ENCODE results near the gene PSMD11. TPM values are rescaled to one million over a fixed set of nuclear protein-coding genes. Genes with fewer than 3 reads are reported as not detected.

The PSMD11 gene
- total RNA-seq, 1 donor from 2014 or later = 74.2 TPM

DNA sequence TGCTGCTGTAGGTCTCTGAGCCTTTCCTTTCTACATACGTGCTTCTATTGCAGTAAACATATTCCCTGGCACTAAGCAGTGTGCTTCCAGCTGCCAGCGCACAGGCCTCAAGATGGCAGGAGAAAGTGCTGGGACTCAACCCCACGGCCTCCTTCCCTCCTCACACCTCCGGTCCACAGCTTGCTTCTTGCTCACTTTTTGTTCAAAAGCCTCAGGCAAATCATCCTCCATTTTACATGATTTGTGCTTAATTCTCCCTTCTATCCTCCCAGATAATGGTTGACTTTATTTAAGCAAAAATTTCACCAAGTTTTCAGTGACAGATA, 47.9 kb downstream of the PSMD11 start:
- Histone ChIP-seq H3K36me3 (ENCODE audit: control insufficient read depth, insufficient read depth, low read length) (peaks cover 12% of the 10 kb centered on the region), H3K4me3 (ENCODE audit: low read depth, low read length) (no peak overlapping the region), H3K27me3 (ENCODE audit: control insufficient read depth, insufficient read depth, low read length) (no peaks in the 10 kb centered on the region)
- DNase-seq (ENCODE audit: low read depth) = no peak
- TF ChIP-seq, protein P1, sequence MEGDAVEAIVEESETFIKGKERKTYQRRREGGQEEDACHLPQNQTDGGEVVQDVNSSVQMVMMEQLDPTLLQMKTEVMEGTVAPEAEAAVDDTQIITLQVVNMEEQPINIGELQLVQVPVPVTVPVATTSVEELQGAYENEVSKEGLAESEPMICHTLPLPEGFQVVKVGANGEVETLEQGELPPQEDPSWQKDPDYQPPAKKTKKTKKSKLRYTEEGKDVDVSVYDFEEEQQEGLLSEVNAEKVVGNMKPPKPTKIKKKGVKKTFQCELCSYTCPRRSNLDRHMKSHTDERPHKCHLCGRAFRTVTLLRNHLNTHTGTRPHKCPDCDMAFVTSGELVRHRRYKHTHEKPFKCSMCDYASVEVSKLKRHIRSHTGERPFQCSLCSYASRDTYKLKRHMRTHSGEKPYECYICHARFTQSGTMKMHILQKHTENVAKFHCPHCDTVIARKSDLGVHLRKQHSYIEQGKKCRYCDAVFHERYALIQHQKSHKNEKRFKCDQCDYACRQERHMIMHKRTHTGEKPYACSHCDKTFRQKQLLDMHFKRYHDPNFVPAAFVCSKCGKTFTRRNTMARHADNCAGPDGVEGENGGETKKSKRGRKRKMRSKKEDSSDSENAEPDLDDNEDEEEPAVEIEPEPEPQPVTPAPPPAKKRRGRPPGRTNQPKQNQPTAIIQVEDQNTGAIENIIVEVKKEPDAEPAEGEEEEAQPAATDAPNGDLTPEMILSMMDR (IDR thresholded peaks at IDR 0.05; ENCODE audit: insufficient read depth, low read length, severe bottlenecking) = no peak
- no peak for FAIRE-seq

DNA sequence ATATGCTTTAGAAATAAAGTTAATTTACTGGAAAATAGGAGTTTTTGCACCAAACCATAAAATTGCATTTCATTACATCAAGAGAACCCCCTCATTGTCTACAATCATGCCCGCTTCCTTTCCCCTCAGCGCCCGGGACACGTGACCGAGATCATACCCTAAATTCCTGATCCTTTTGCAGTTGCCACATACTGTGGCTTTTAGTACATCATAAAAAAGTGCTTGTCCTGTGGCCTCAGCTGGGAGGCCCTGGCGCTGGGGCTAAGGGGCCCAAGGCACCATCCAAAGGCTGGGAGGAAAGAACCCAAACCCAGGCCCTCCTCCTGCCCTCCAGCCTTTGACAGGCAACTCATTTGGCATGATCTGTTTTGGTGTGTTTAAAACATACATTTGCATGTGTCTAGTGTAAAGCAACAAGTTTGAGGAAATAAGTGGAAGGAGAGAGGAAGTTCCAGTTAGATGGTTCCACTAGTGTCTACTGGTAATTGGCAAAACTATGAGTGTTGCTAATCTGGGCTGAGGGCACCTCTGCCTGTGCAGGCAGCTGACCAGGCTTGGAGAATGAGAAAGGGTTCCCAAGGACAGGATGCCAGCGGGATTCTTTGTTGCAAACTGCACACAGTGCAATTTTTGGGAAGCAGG, 48.5 kb downstream of the PSMD11 start:
- Histone ChIP-seq H3K4me3 (ENCODE audit: low read depth, low read length) (no peak overlapping the region), H3K27me3 (ENCODE audit: control insufficient read depth, insufficient read depth, low read length) (no peaks in the 10 kb centered on the region), H3K36me3 (ENCODE audit: control insufficient read depth, insufficient read depth, low read length) (peaks cover 12% of the 10 kb centered on the region)
- DNase-seq (ENCODE audit: low read depth) (no peak), FAIRE-seq (no peak)
- TF ChIP-seq, protein P1 (IDR thresholded peaks at IDR 0.05; ENCODE audit: insufficient read depth, low read length, severe bottlenecking) = no peak

DNA sequence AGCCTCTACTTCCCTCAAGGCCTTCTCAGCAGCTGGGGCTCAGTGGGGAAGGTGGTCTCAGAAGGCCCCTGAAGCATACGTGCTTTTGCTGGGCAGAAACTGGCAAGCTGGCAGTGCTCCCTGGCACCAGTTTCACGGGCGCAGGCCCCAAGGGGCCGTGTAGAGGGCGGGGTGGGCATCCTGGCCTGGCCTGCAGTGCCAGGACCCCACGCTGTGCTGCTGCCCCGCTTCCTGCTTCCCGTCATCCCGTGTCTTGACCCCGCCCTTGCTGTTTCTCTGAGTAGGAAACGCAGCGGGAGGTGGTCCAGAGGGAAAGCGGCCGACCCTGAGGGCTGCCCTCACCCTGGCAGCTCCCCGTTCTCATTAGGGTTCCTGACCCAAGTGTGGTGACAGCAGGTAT, 49.3 kb downstream of the PSMD11 start:
- H3K36me3 ChIP-seq (ENCODE audit: control insufficient read depth, insufficient read depth, low read length) = peaks cover 9% of the 10 kb centered on the region
- DNase-seq (ENCODE audit: low read depth) (no peak), FAIRE-seq (no peak)
- TF ChIP-seq, protein P1 (IDR thresholded peaks at IDR 0.05; ENCODE audit: insufficient read depth, low read length, severe bottlenecking) = no peak
- H3K27me3 ChIP-seq (ENCODE audit: control insufficient read depth, insufficient read depth, low read length) = no peaks in the 10 kb centered on the region
- no peak overlapping the region for H3K4me3 ChIP-seq (ENCODE audit: low read depth, low read length)

DNA sequence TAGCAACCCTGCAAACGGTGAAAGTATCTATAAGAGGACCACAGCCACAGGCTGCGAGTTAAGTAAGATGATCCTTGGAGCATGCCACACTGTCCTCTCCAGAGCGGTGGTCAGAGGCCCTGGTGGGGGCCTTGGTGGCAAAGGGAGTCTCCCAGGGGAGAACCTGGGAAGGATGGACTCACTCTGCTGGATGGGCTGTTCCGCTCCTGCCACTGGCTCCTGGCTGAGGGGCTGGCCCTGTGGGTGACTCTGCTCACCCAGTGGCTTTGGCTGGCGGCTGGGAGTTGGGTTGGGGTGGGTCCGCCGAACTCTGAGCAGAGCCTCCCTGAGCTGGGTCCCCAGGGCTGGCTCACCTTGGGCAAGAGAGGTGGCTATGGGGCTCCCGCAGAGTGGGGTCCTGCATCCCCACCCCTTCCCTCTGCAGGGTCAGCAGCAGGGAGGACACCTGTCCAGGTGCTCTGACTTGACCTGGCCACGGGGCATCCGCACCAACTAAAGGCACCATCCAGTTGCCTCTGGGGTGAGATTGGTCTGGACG, 49.7 kb downstream of the PSMD11 start:
- H3K4me3 ChIP-seq (ENCODE audit: low read depth, low read length) = no peak overlapping the region
- DNase-seq (ENCODE audit: low read depth) = no peak
- TF ChIP-seq, protein P1 (IDR thresholded peaks at IDR 0.05; ENCODE audit: insufficient read depth, low read length, severe bottlenecking) = no peak
- no peaks in the 10 kb centered on the region for H3K27me3 ChIP-seq (ENCODE audit: control insufficient read depth, insufficient read depth, low read length)
- no peak for FAIRE-seq
- peaks cover 6% of the 10 kb centered on the region for H3K36me3 ChIP-seq (ENCODE audit: control insufficient read depth, insufficient read depth, low read length)

DNA sequence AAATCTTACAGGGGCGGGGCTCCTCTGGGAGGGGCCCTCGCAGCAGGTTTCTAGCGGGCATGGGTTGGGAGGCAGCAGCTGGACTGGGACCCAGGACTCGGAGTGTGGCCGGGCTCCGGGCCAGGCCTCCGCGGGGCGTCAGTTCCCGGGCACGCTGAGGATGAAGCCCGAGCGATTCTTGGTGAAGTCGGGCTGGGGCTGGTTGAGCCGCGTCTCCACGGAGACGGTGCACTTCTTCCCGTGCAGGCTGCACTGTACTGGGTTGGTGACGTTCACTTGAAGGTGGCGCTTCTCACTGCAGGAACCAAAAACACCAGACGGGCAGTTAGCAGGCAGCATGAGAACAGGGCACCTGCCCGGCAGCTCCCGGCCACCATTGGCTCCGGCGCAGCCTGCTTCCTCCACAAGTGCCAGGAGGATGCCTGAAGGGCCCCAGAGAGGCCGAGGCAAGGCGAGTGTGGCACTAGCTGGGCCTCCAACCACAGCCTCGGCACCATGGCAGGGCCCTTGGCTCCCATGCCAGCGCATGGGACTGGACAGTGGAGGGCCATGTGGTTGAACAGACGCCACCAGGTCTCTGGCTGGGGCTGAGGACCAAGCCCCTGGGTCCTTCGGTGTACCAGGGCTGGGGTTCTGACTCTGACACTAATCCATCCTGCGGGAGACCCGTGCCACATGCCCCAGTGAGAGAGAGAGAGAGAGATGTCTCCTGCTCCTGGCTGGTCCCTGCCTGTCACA, 50.5 kb downstream of the PSMD11 start:
- peaks cover 4% of the 10 kb centered on the region for H3K36me3 ChIP-seq (ENCODE audit: control insufficient read depth, insufficient read depth, low read length)
- TF ChIP-seq, protein P1 (IDR thresholded peaks at IDR 0.05; ENCODE audit: insufficient read depth, low read length, severe bottlenecking) = no peak
- H3K27me3 ChIP-seq (ENCODE audit: control insufficient read depth, insufficient read depth, low read length) = no peaks in the 10 kb centered on the region
- H3K4me3 ChIP-seq (ENCODE audit: low read depth, low read length) = no peak overlapping the region
- no peak for DNase-seq (ENCODE audit: low read depth)
- no peak for FAIRE-seq
